Measurements from ENCODE around the gene CDC42EP1. TPM values are rescaled to one million over a fixed set of nuclear protein-coding genes. Genes with fewer than 3 reads are reported as not detected.

CDC42EP1 gene
- polyA plus RNA-seq, 1 of the 3 experiments (the other 2 are of a cell fraction) = 24.9 TPM

DNA sequence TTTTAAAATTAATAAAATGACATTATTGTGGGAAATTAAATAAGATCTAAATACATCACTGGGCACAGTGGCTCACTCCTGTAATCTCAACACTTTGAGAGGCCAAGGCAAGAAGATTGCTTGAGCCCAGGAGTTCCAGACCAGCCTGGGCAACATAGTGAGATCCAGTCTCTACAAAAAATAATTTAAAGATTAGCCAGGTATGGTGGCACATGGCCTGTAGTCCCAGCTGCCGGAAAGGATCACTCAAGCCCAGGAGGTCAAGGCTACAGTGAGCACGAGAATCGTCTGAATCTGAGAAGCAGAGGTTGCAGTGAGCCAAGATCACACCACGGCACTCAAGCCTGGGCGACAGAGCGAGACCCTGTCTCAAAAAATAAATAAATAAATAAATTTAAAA is 25.1 kb upstream of the CDC42EP1 start:
- Histone ChIP-seq H3F3A (replicated peaks; ENCODE audit: insufficient read depth) (no peaks in the 10 kb centered on the region), H3K27ac (ENCODE audit: low read depth in 2 of 2, low read length in 1 of 2) (no peak overlapping the region), H3K36me3 (replicated peaks in 1 of 2; ENCODE audit: control insufficient read depth in 1 of 2, insufficient read depth in 2 of 2, low read length in 1 of 2) (no peaks in the 10 kb centered on the region), H3K27me3 (ENCODE audit: insufficient read depth) (no peaks in the 10 kb centered on the region), H4K20me1 (ENCODE audit: insufficient read depth) (no peaks in the 10 kb centered on the region), H2AFZ (ENCODE audit: low read depth) (no peak overlapping the region), H3K4me3 (ENCODE audit: low read depth in 2 of 2, low read length in 1 of 2) (no peak overlapping the region), H3K4me1 (ENCODE audit: control insufficient read depth in 1 of 2, insufficient read depth in 2 of 2, low read depth in 1 of 2, low read length in 1 of 2) (peaks cover 0 to 4% of the 10 kb centered on the region in 2 experiments; a peak in 2 of 4 replicates), H3K9me3 (no peaks in the 10 kb centered on the region), H3K4me2 (no peak overlapping the region), H3K79me2 (ENCODE audit: insufficient read depth) (no peaks in the 10 kb centered on the region), H3K9ac (no peak overlapping the region), H3K9me2 (no peaks in the 10 kb centered on the region)
- 96% methylated on average over 6 of the region's 6 CpGs for WGBS (ENCODE audit: low lambda C conversion rate)
- no peak for TF ChIP-seq TAF1 (IDR thresholded peaks at IDR 0.05; ENCODE audit: borderline replicate concordance, low read depth, low read length)
- TF ChIP-seq, protein P1, sequence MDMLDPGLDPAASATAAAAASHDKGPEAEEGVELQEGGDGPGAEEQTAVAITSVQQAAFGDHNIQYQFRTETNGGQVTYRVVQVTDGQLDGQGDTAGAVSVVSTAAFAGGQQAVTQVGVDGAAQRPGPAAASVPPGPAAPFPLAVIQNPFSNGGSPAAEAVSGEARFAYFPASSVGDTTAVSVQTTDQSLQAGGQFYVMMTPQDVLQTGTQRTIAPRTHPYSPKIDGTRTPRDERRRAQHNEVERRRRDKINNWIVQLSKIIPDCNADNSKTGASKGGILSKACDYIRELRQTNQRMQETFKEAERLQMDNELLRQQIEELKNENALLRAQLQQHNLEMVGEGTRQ (IDR thresholded peaks at IDR 0.05; ENCODE audit: borderline replicate concordance, low read depth, low read length) = no peak
- no peak for TF ChIP-seq FOSL2 (IDR thresholded peaks at IDR 0.05; ENCODE audit: borderline replicate concordance, low read depth)
- TF ChIP-seq, protein P2, sequence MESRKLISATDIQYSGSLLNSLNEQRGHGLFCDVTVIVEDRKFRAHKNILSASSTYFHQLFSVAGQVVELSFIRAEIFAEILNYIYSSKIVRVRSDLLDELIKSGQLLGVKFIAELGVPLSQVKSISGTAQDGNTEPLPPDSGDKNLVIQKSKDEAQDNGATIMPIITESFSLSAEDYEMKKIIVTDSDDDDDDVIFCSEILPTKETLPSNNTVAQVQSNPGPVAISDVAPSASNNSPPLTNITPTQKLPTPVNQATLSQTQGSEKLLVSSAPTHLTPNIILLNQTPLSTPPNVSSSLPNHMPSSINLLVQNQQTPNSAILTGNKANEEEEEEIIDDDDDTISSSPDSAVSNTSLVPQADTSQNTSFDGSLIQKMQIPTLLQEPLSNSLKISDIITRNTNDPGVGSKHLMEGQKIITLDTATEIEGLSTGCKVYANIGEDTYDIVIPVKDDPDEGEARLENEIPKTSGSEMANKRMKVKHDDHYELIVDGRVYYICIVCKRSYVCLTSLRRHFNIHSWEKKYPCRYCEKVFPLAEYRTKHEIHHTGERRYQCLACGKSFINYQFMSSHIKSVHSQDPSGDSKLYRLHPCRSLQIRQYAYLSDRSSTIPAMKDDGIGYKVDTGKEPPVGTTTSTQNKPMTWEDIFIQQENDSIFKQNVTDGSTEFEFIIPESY (IDR thresholded peaks at IDR 0.05; ENCODE audit: borderline replicate concordance, low read depth) = no peak
- no peak for TF ChIP-seq SMC3 (IDR thresholded peaks at IDR 0.05; ENCODE audit: low read depth, low read length)
- no peak for TF ChIP-seq MEF2A (IDR thresholded peaks at IDR 0.05; ENCODE audit: borderline replicate concordance, low read depth)
- no peak for TF ChIP-seq SIN3A (IDR thresholded peaks at IDR 0.05; ENCODE audit: borderline replicate concordance, low read depth, low read length)
- no peak for TF ChIP-seq TCF12 (IDR thresholded peaks at IDR 0.05)
- TF ChIP-seq, protein P3, sequence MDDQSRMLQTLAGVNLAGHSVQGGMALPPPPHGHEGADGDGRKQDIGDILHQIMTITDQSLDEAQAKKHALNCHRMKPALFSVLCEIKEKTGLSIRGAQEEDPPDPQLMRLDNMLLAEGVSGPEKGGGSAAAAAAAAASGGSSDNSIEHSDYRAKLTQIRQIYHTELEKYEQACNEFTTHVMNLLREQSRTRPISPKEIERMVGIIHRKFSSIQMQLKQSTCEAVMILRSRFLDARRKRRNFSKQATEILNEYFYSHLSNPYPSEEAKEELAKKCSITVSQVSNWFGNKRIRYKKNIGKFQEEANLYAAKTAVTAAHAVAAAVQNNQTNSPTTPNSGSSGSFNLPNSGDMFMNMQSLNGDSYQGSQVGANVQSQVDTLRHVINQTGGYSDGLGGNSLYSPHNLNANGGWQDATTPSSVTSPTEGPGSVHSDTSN (IDR thresholded peaks at IDR 0.05) = no peak
- no peak for TF ChIP-seq REST (IDR thresholded peaks at IDR 0.05; ENCODE audit: low read depth, low read length)
- no peak for TF ChIP-seq YY1 (IDR thresholded peaks at IDR 0.05; ENCODE audit: low read depth)
- TF ChIP-seq IRF3 (IDR thresholded peaks at IDR 0.05; ENCODE audit: low read depth, low read length) = no peak
- no peak for TF ChIP-seq ELF1 (IDR thresholded peaks at IDR 0.05)
- no peak for TF ChIP-seq RCOR1 (IDR thresholded peaks at IDR 0.05; ENCODE audit: low read length)
- no peak for TF ChIP-seq POLR2AphosphoS5 (IDR thresholded peaks at IDR 0.05; ENCODE audit: low read depth, low read length)
- TF ChIP-seq GATA2 (CRISPR knock-in tag; IDR thresholded peaks at IDR 0.05) = no peak
- no peak for TF ChIP-seq FOXJ3 (CRISPR knock-in tag; IDR thresholded peaks at IDR 0.05)
- no peak for TF ChIP-seq RXRA (IDR thresholded peaks at IDR 0.05; ENCODE audit: borderline replicate concordance, low read depth)
- no peak for TF ChIP-seq RAD21 (IDR thresholded peaks at IDR 0.05; ENCODE audit: low read length)
- TF ChIP-seq CHD2 (IDR thresholded peaks at IDR 0.05; ENCODE audit: low read length, partially characterized antibody) = no peak
- CTCF ChIA-PET = interaction anchor here (1.2 kb wide), 1 partner anchor 32 kb away, joined by 6 read pairs; no protein-coding TSS in a partner anchor
- POLR2A ChIA-PET = no interaction called here
- no peak for DNase-seq

Measured in SK-N-SH (cell line).